GM18505 (cell line): Measurements from ENCODE around the gene MICOS13.
"Not testable (repeated sequence)": the region's sequence is repeated elsewhere in the genome, so short reads cannot be mapped to it uniquely, and the experiment has no call there.

Experiments used
- ATAC-seq: cut with Tn5 transposase; IDR thresholded peaks from one replicate; pipeline ENCODE4 v1.9.1; 2021; ENCODE audit not compliant: unreplicated experiment
- POLR2A ChIP-seq: IDR thresholded peaks from 4 replicates; pipeline ENCODE4 v1.6.1; 2011; ENCODE audit warnings: borderline replicate concordance; ENCODE audit not compliant: insufficient read depth, insufficient read length; ENCODE audit errors: extremely low read depth

MICOS13 gene

DNA sequence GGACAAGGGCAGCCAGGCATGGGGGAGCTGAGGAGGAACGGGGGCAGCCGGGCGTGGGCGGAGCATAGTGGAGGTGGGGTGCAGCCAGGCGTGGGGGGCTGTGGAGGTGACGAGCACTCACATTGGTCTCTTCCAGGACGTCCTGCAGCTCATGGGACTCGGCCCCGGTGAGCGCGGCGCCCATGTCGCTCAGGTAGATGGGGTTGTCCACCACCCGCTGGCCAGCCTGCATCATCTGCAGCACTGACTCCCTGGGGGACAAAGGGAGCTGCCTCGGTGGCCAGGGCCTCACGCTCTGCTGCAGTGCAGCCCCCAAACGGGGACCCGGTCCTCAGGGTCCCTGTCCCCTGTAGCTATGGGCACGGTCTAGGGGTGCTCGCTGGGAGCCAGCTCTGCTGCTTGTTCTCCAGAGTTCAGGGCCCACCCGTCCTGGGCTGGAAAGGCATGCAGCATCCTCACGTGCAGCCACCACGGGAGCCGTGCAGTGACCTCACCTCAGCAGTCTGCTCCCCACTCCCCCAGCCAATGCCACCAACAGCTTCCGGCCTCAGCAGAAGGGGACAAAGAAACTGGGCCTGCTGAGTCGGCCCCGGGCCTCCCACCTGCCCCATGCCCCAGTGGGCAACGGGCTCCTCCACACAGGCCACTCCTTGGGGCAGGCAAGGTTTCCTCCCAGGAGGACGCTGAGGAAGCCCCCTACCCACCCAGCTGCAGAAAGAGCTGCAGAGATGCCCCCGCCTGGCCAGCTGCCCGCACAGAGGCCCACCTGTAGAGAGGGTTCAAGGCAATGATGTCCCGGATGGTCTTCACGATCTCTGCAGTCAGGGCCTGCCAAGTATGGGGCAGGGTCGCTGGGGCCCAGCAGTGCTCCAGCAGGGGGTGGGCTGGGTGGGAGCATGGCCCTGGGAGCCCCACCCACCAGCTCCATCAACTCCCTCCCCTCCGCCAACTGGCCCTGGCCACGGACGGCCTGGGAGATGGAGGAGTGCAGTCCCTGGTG is 27.6 kb upstream of the MICOS13 start:
- ATAC-seq = no peak
- TF ChIP-seq POLR2A = no peak

- no peak for TF ChIP-seq POLR2A
- ATAC-seq = no peak
These were observed 26.7 kb upstream of the MICOS13 start for GRCh38 chr19:5706876-5707573.

DNA sequence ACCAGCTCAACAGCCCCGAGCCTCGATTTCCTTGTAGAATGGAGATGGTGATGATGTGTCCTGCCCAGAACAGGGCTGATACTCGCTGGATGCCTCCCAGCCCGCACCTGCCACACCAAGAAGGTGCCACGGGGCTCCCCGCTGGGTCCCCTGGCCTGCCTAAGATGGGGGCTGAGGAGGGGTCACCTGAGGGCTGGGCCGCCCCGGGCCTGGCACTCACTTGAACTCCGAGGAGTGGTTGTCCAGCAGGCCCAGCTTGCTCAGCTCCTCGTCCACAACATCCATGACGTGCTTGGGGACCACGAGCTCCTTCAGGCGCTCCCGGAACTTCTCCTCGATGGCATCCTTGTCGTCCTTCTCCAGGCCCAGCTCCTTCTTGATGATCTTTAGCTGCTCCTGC is 25.2 kb upstream of the MICOS13 start:
- no peak for TF ChIP-seq POLR2A
- ATAC-seq = no peak

DNA sequence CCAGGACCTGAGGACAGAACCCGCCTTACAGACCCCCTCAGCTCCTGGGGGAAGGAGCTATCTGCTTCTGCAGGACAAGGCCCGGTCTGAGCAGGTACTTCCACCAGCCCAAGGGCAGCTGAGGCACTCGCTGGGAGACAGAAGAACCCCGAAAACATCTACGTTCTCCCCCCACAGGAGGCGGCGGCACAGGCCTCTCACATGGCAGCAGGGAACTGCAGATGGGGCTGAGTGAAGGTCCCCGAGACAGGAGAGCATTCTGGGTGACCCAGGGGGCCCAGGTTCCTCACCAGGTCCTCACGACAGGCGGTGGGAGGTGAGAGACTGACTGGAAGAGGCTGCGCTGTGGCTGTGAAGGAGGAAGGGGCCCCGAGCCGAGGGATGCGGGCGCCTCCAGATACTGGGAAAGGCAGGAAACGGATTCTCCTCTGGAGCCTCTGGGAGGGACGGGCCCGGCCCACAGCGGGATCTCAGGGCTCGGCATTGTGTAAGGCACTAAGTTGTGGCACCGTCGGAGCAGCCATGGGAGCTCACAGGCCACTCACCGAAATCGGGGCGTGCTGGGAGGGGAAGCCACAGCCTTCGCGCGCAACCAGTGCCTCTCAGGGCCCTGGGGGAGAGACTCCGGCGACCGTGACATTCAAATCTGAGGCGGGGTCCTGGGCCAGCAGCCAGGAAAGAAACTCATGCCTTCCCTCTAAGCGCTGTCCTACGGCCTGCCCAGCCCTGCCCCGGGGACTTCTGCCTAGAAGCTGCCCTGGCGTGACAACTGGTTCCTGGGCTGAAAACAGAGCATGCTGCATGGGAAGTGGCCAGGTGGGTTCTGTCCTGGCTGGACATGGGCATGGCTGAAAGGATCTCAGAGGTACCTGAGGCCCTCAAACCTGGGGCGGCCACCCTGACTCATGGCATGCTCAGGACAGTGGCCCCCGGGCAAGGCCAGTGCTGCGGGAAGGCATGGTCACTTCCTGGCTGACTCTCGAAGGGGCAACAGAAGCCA is 23.8 kb upstream of the MICOS13 start:
- ATAC-seq = no peak
- TF ChIP-seq POLR2A = no peak

DNA sequence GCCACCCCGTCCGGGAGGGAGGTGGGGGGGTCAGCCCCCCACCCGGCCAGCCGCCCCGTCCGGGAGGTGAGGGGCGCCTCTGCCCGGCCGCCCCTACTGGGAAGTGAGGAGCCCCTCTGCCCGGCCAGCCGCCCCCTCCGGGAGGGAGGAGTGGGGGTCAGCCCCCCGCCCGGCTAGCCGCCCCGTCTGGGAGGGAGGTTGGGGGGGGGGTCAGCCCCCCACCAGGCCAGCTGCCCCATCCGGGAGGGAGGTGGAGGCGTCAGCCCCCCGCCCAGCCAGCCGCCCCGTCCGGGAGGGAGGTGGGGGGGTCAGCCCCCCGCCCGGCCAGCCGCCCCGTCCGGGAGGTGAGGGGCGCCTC is 21.7 kb upstream of the MICOS13 start:
- not testable (repeated sequence) for ATAC-seq

GRCh38 chr19:5700455-5701092 is 20.3 kb upstream of the MICOS13 start:
- no peak for TF ChIP-seq POLR2A
- ATAC-seq = no peak

GRCh38 chr19:5698635-5699422 is 18.5 kb upstream of the MICOS13 start:
- no peak for TF ChIP-seq POLR2A
- ATAC-seq = no peak

DNA sequence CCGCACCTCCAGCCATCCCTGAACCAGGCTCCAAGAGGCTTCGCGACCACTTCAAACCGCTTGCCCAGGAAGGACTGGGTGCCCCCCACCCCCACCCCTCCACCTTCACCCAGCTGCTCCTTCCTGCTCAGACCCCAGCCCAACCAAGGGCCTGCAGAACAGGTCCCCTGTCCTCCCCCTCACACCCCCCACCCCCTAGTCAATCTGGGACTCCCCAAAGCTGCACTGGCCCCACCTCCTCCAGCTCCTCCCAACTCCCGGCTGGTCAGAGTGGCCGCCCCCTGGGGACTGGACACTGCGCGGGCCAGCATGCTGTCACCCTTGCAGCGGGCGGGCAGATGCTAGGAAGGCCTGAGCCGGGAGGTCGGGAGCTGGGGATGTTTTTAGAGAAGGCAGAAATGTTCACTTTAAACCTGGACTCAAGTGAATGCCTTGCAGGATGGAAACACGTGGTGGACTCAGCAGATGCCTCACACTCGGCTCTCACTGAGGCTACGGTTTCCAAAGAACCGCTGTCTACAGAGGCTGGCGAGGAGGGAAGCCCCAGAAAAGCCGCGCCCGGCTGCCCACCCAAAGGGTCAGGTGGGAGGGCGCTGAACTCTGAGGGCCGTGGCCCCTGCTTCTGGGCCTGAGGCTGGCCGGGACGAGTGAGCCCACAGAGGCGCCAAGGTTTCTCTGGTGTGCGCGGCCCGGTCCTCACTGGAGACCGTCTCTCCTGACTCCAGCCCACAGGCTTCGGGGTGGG is 17.7 kb upstream of the MICOS13 start:
- TF ChIP-seq POLR2A = no peak

DNA sequence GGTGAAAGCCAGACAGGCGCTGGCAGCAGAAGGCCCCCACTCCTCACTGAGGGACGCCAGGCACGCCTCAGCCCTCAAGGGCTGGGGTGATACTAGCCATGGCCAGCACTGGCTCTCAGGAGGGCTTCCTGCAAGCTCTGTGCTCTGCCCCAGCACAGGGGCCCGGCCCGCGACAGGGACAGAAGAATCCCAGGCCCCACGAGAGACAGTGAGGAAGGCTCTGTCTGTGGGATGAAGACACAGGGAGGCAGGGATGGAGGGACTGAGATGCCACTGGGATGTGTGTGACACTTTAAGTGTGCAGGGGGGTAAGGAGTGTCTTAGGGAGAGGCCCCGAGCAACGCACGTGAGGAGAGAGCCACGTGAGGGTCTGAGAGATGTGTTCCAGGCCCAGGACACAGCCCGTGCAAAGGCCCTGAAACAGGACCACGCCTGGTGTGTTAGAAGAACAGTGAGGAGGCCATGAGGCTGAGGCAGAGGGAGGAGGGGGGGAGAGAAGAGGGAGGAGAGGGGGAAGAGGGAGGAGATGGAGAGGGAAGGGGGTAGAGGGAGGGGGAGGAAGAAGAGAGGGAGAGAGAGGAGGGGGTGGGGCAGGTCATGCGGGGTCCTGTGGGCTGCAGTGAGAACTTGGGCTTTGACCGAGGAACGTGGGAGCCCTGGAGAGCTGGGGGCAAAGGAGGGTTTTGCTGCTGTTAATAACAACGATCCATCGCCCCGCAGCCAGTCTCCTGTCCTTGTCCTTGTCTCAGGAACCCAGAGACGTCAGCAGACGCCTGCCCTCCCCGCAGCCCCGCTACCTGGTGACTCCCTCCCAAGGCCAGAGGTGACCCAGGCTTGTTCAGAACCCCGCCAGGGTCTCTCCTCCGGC is 16.9 kb upstream of the MICOS13 start:
- TF ChIP-seq POLR2A = no peak
- no peak for ATAC-seq

More for the DNA sequence above, 17.7 kb upstream of the MICOS13 start:
- no peak for ATAC-seq

DNA sequence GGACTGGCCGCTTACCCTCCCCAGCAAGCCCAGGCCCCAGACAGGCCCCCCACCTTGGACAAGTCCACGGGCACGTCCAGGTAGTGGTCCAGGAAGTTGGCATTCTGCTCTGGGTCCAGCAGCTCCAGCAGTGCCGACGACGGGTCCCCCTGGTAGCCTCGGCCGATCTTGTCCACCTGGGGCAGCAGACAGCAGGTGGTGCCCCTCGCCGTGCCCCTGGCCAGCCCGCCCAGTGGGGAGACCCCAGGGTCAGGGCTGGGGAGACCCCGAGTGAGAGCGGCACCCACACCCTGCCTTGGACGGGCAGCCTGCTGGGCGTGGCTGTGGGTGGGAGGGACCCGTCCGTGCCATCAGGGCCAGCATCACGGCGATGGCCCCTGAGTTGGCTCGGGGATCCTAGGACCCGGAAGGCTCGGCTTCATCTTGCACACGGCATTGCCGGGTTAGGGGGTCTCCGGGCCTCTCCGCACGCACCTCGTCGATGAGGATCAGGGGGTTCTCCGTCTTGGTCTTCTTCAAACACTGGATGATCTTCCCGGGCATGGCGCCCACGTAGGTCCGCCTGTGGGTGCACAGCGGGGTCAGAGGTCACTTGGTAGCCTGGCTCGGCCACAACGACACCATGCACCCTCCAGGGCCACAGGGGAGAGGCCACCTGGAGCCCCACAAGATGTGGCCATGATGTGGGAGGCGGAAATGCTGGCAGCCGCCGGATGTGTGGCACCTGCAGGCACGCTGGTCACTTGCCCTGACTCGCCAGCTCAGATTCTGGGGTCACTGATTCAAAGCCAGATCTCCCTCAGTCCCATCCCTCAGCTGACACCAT is 16.1 kb upstream of the MICOS13 start:
- TF ChIP-seq POLR2A = no peak
- no peak for ATAC-seq

- no peak for ATAC-seq
These were observed 15.4 kb upstream of the MICOS13 start for GRCh38 chr19:5695649-5696195.

More at GRCh38 chr19:5695649-5696195, 15.4 kb upstream of the MICOS13 start:
- no peak for TF ChIP-seq POLR2A
